SU-DHL-6 (cell line): ENCODE measurements around the gene PATE4.

Experiments used
- H2AFZ ChIP-seq: fragments of 200-600 bp; sonication (generic); 2 replicates; pipeline ENCODE4 v1.6.1; 2014; ENCODE audit warnings: low read depth, mild to moderate bottlenecking, moderate library complexity, mixed read lengths, antibody characterized with exemption, low read length; ENCODE audit not compliant: severe bottlenecking
- H3F3A ChIP-seq: fragments of 200-600 bp; shearing (Covaris generic); 2 replicates; pipeline ENCODE4 v1.6.0; 2016; ENCODE audit warnings: antibody characterized with exemption, mild to moderate bottlenecking; ENCODE audit not compliant: insufficient read depth
- H3K27ac ChIP-seq: fragments of 200-600 bp; sonication (generic); 2 replicates; pipeline ENCODE4 v1.5.1; 2016; ENCODE audit warnings: low read depth, mild to moderate bottlenecking, low read length, moderate library complexity, mixed read lengths
- H3K27me3 ChIP-seq: fragments of 200-600 bp; sonication (generic), shearing (Covaris generic); 2 replicates; pipeline ENCODE4 v1.6.0; 2014; ENCODE audit warnings: mild to moderate bottlenecking, low read length
- H3K36me3 ChIP-seq: fragments of 200-600 bp; sonication (generic); 2 replicates; pipeline ENCODE4 v1.6.1; 2014; ENCODE audit warnings: mild to moderate bottlenecking, low read length, mixed read lengths
- H3K4me2 ChIP-seq: fragments of 300-600, 200-600 bp; shearing (Covaris generic), sonication (generic); 2 replicates; pipeline ENCODE4 v1.6.0; 2014; ENCODE audit warnings: low read length, low read depth, mild to moderate bottlenecking; ENCODE audit not compliant: poor library complexity, severe bottlenecking
- H3K4me3 ChIP-seq: fragments of 200-600 bp; sonication (generic); 2 replicates; pipeline ENCODE4 v1.5.1; 2014; ENCODE audit warnings: antibody characterized with exemption, low read length, mild to moderate bottlenecking, mixed read lengths; ENCODE audit not compliant: insufficient read depth, poor library complexity, severe bottlenecking
- H3K79me2 ChIP-seq: fragments of 200-600 bp; sonication (generic); 2 replicates; pipeline ENCODE4 v1.6.1; 2014; ENCODE audit warnings: mild to moderate bottlenecking, low read length, moderate library complexity; ENCODE audit not compliant: insufficient read depth
- H3K9ac ChIP-seq: fragments of 200-600 bp; sonication (generic); 2 replicates; pipeline ENCODE4 v1.7.0; 2014; ENCODE audit warnings: mild to moderate bottlenecking, low read length
- H3K9me2 ChIP-seq: fragments of 200-600 bp; sonication (generic); replicated peaks from 2 replicates; pipeline ENCODE4 v1.6.1; 2014; ENCODE audit warnings: low read length; ENCODE audit not compliant: insufficient read depth
- H3K9me3 ChIP-seq: fragments of 200-600 bp; sonication (generic); 2 replicates; pipeline ENCODE4 v1.6.1; 2014; ENCODE audit warnings: low read length, mixed read lengths; ENCODE audit not compliant: insufficient read depth
- H4K20me1 ChIP-seq: fragments of 200-600 bp; sonication (generic); 2 replicates; pipeline ENCODE4 v1.6.1; 2014; ENCODE audit warnings: low read depth, mild to moderate bottlenecking, antibody characterized with exemption, low read length, moderate library complexity, mixed read lengths
- CTCF ChIP-seq: fragments of 200-600 bp; sonication (generic); IDR thresholded peaks from one replicate; pipeline ENCODE4 v1.5.1; 2017; ENCODE audit warnings: antibody characterized with exemption, mild to moderate bottlenecking, low read length, moderate library complexity; ENCODE audit not compliant: insufficient read depth, poor library complexity, severe bottlenecking
- EZH2phosphoT487 ChIP-seq: fragments of 200-600 bp; sonication (generic), shearing (Covaris generic); conservative IDR thresholded peaks from 2 replicates; pipeline ENCODE4 v1.6.1; 2018; ENCODE audit warnings: mild to moderate bottlenecking, antibody characterized with exemption, low read length, moderate library complexity, mixed read lengths

The PATE4 gene

DNA sequence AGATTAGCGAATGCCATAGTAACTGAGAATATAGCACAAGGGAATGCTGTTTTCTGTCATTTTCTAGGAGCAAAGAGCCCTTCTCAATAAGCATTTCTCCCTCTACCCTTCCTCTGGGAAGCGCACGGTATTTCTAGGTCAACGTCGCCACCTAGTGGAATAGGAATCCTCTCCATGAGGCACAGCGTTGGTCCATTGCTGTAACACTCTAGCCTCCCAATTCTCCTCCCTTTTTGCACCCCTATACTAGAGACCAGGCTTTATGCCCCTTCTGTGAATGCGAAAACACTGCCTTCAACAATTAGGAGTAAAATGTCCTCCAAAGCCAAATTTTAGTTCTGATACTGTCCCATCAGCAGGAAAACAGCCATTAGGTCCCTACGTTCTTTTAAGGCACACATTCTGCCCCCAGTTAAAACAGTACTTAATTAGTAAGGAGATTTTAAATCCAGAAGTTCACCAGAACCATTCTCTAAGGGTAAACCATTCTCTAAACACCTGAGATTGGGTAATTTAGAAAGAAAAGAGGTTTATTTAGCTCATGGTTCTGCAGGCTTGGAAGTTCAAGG is 41.5 kb downstream of the PATE4 start:
- TF ChIP-seq CTCF (peak; percentile 27), EZH2phosphoT487 (no peak)
- Histone ChIP-seq H3K4me3 (no peak overlapping the region), H3K27ac (no peak overlapping the region), H3K27me3 (no peaks in the 10 kb centered on the region), H3K9me2 (no peaks in the 10 kb centered on the region), H3K79me2 (no peaks in the 10 kb centered on the region), H3K9ac (no peak overlapping the region), H3K4me2 (no peak overlapping the region), H4K20me1 (no peaks in the 10 kb centered on the region), H3K9me3 (no peaks in the 10 kb centered on the region), H3K36me3 (no peaks in the 10 kb centered on the region), H3F3A (no peaks in the 10 kb centered on the region), H2AFZ (no peak overlapping the region)

GRCh38 chr11:125881291-125881690 is 48.2 kb downstream of the PATE4 start:
- Histone ChIP-seq H4K20me1 (no peaks in the 10 kb centered on the region), H3K9me3 (no peaks in the 10 kb centered on the region), H3K9ac (no peak overlapping the region), H3K36me3 (no peaks in the 10 kb centered on the region), H2AFZ (no peak overlapping the region), H3K27ac (no peak overlapping the region), H3K4me2 (no peak overlapping the region), H3K9me2 (no peaks in the 10 kb centered on the region), H3K79me2 (no peaks in the 10 kb centered on the region), H3F3A (no peaks in the 10 kb centered on the region), H3K4me3 (no peak overlapping the region), H3K27me3 (no peaks in the 10 kb centered on the region)
- no peak for TF ChIP-seq EZH2phosphoT487

DNA sequence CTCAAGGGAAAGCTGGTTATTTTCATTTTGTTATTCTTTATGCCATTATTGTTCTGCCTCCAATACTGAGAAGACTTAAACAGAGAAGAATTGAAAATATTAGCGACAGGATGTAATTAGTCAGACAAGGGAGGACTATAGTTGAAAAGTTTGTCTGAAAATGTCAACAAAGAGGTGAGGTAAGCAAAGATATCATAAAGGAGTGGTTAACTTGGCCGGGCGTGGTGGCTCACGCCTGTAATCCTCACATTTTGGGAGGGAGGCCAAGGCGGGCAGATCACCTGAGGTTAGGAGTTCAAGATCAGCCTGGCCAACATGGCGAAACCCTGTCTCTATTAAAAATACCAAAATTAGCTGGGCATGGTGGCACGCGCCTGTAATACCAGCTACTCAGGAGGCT is 50.3 kb downstream of the PATE4 start:
- Histone ChIP-seq H3K79me2 (no peaks in the 10 kb centered on the region), H3K9ac (no peak overlapping the region), H3K4me3 (no peak overlapping the region), H3K27ac (no peak overlapping the region), H3F3A (no peaks in the 10 kb centered on the region), H3K27me3 (no peaks in the 10 kb centered on the region), H3K9me2 (no peaks in the 10 kb centered on the region), H3K36me3 (no peaks in the 10 kb centered on the region), H3K4me2 (no peak overlapping the region), H2AFZ (no peak overlapping the region), H4K20me1 (no peaks in the 10 kb centered on the region), H3K9me3 (no peaks in the 10 kb centered on the region)
- TF ChIP-seq EZH2phosphoT487 (no peak), CTCF (no peak)

DNA sequence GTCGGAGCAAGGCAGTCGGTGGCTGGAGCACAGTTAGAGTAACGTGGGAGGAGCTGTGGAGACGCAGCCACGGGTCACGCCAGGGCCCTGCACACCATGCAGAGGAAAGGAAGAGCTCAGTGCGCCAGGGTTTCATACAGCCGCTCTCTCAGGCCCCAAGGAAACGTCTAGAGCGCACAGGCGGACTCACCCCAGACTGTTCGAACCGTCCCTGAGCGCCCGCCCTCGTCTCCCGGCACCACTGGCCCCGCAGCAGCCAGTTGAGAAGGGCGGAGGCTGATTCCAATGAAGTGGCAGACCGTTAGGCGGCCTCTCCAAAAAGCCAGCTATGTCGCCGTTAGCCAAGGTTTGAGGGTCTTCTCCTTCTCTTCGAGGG is 53.9 kb downstream of the PATE4 start:
- Histone ChIP-seq H3F3A (no peaks in the 10 kb centered on the region), H4K20me1 (no peaks in the 10 kb centered on the region), H2AFZ (no peak overlapping the region), H3K9ac (no peak overlapping the region), H3K9me2 (no peaks in the 10 kb centered on the region), H3K27me3 (no peaks in the 10 kb centered on the region), H3K79me2 (no peaks in the 10 kb centered on the region), H3K36me3 (no peaks in the 10 kb centered on the region), H3K9me3 (no peaks in the 10 kb centered on the region), H3K27ac (no peak overlapping the region), H3K4me3 (no peak overlapping the region), H3K4me2 (peak overlapping the region; percentile 56)
- TF ChIP-seq CTCF (no peak), EZH2phosphoT487 (no peak)
